Posterior vena cava (tissue), 2 donors: ENCODE results near the gene PON3. TPM values are rescaled to one million over a fixed set of nuclear protein-coding genes. Genes with fewer than 3 reads are reported as not detected.

Experiments
- DNase-seq: peaks from one replicate; pipeline ENCODE4 v3.0.0-alpha.2; 2020; ENCODE audit warnings: low spot score
- intact Hi-C, 2 donors: fragments of 100-400 bp; cut with DNase I; formaldehyde crosslinking; loops; one replicate each; pipeline versions ENCODE4 v1.14.1 to v1.14.2; 2022 to 2023
- total RNA-seq, 2 donors: library from RNA; stranded (reverse); fragmentation: NEBNext Ultra II Directional; extraction: Animal tissue kit (Norgen Biotek cat#: 25700); gene quantifications; one replicate each; pipeline ENCODE4 v1.2.1, GENCODE V29; 2021
- donor health status: DM: yes; HTN: yes; CAD: no.
- donor health status: DM: yes; HTN: yes; CAD: no.

The PON3 gene
- total RNA-seq, 2 donors from 2014 or later, result 0.74 to 0.90 TPM

DNA sequence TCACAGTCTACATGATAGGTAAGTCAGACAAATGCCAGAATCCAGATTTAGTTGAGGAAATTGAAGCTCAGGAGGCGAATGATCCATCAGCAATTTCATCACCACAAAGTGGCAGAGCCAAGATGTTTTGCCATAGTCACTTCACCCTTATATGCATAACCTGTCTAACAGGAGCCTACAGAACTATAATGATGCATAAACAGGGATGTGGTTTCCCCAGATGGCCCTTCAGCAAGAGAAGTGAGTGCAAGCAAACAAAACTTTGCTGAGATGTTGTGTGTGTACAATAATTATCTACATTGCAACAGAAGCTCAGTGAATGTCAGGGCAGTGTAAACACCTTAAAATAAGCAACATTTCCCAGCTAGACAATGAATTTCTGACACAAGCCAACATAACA is 28.6 kb downstream of the PON3 start:
- intact Hi-C loops, result no loop called here
- DNase-seq, result no peak

DNA sequence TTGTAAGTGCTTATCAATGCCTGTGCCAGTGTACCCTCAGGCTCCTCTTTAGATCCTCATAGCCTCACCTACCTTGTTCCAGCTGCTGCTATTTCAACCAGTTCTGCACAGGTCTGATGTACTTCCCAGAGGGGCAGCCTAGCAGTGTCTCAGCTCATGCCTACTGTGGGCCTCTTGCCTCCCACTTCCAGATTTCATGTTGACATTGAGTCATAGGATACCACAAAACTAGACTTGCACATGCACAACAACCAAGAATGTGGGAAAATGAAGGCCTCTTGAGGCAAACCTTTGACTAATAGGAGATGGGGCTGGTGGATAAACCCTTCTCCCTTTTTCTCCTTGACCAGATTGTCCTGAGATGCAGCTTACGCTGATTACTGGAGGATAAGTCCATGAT is 31.0 kb downstream of the PON3 start:
- intact Hi-C loops, result no loop called here
- no peak for DNase-seq

DNA sequence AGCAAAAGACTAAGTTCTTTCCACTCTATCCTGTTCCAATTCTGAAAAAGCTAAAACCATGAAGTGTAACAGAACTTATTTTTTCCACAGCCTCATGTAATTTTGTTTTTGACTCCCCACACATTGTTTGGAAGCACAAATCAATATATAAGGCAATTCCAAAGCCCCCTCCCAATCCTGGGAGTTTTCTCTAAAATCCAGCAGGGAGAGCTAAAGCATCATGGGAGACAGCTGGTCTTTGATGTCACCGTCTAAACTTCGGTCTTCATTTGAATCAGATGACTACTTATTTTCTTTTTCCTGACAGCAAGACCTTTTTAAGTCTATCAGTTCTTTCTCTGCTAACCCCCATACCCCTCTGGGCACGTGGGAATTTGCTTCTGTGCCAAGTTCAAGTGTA is 38.6 kb downstream of the PON3 start:
- intact Hi-C loops, result no loop called here
- no peak for DNase-seq

DNA sequence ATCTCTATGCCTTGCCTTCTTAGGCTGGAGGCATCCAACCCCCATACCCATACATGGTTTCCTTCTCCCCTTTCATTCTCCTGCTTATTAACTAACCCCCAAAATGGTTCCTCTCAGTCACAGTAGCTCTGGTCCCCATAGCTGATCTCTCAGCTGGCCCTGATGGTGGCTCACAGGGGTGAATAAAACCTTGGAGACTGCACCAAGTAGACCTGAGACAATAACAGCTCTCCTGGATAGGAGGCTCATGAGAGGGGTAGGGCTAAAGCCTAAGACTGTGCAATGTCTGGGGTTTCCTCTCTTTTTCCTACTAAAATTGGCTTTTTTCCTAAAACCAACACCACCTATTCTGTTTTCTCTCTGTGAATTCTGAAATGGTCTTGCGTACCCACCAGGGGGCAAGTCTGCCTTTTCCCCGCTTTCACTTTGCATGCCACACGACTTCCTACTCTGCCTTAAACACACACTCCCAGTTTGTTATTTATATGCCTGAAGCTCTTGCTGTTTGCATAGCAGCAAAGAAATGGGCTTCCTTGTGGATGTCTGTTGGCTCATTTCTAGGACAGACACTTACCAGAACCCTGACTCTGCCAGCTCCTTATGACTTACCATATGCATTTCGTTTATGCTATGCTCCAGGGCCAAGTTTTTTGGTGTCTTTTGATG is 53.4 kb downstream of the PON3 start:
- intact Hi-C loops, result loop anchor here in 1 of 2 donors (2.0 kb wide), 1 partner anchor 36 kb away; no protein-coding TSS in a partner anchor
- DNase-seq, result no peak

- no peak for DNase-seq
- intact Hi-C loops, result loop anchor here in 1 of 2 donors (2.0 kb wide), 1 partner anchor 35 kb away; no protein-coding TSS in a partner anchor
These were observed 54.1 kb downstream of the PON3 start for GRCh38 chr7:95342029-95342428.

- intact Hi-C loops, result no loop called here
- DNase-seq, result no peak
These were observed 55.7 kb downstream of the PON3 start for GRCh38 chr7:95340491-95340890.

- no peak for DNase-seq
- intact Hi-C loops, result no loop called here
These were observed 57.3 kb downstream of the PON3 start for GRCh38 chr7:95338832-95339231.

GRCh38 chr7:95335093-95335492 is 61.1 kb downstream of the PON3 start:
- intact Hi-C loops, result no loop called here
- DNase-seq, result no peak

DNA sequence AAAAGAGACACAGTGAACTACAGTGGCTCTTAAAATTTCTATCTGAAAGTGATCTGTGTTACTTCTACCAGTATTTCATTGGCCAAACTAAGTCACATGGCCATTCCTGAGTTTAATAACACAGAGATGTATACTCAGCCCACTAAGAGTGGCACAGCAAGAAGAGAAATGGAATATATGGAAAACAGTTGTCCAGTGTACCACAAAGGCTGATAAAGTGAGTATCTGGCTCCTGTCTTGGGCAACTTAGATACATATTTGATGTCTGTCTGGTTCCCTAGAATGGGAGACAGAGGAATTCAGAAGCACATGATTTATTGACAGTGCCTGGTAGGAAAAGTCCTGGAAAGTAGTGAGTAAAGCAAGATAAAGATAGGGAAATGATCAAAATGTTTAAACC is 61.7 kb downstream of the PON3 start:
- DNase-seq, result no peak
- intact Hi-C loops, result no loop called here

- intact Hi-C loops, result no loop called here
- DNase-seq, result no peak
These were observed 65.2 kb downstream of the PON3 start for GRCh38 chr7:95330961-95331337.

- intact Hi-C loops, result no loop called here
- DNase-seq, result no peak
These were observed 65.8 kb downstream of the PON3 start for GRCh38 chr7:95330204-95330960.

DNA sequence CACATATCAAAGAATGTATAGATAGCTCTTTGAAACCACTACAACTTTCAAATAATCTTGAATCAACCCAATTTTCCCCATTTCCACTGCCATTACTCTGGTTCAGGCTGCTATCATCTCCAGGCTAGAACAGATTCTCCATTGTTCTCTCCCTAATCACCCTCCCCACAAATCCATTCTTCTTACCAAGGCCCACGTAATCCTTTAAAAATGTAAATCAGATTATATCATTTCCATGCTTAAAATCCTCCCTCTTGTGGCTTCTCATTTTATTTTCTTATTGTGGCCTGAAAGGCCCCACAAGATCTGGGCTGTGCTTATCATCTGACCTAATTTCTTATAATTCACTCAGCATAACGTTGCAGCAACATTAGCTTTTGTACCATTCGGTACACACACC is 68.8 kb downstream of the PON3 start:
- intact Hi-C loops, result no loop called here
- DNase-seq, result no peak

DNA sequence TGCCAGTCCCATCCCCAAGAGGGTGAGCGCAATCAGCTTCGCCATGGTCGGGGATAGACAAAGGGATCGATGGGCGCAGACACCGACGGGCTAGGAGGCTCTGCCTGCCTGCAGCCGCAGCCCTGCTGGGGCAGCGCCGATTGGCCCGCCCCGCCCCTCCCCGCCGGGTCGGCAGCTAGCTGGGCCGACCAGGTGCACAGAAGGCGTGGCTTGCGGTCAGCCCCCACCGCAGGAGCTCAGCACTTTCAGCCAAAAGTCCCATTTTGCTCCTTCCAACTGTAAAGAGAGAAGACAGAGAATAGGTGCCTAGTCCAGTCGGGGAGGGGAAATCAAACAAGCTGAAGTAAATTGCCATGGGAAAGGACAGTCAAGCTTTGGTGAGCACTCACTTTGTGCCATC is 71.7 kb downstream of the PON3 start, which contains the start of gene PON1:
TSS of gene PON1 (minus strand) at position 102 of the 400 bp plus-strand sequence. CDS start at position 45, 57 bp downstream.
- DNase-seq, result no peak
- intact Hi-C loops, result no loop called here

DNA sequence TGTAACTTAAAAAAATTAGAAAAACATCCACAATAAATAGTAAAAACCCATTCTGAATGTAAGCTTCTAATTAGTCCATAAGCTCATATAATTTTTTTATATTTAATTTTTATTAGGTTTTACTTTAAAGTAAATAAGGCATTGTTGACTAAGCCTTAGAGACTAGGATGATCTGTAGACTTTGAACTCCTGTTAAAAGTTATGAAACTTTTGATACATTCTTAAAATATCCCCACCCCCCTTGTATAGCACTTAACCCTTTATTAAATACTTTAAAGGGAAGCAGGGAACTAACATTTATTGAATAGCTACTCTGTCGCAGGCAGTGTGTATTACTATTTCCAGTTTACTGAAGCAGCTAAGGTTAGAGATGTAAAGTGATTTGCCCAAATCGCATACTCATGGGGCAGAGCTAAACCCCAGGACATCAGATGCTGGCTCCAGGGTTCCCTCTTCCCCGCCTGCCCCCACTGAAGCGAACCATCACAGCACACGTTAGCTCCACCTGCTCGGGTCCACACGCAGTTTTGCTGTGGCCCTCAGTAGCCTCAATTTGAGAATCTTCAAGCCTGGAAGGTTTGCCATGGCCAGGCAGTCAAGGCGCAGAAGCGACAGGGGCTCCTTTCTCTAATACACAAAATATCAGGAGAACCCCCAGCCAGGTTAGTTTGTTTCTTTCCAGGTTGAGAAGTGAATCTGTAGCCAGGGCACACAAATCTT is 72.6 kb downstream of the PON3 start:
- DNase-seq, result no peak
- intact Hi-C loops, result no loop called here

DNA sequence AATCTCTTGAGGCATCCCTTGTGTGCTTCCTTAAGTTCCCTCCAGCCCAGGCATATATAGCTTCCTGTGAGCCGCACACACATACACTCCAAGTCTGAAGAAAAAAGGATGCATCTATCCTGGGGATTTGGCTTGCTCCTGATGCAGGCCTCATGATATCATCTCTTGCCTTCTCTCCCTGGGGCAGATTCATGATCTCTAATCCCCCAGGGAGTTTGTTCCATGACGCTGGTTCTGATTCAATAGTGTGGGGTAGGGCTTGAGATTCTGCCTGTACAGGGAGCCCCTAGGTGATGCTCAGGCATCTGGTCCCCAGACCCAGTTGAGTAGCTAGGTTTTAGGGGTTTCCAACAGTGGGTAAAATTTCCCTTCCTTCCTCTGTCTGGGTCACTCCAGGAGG is 73.3 kb downstream of the PON3 start:
- no peak for DNase-seq
- intact Hi-C loops, result no loop called here

- no peak for DNase-seq
- intact Hi-C loops, result no loop called here
These were observed 73.8 kb downstream of the PON3 start for GRCh38 chr7:95322396-95322795.

GRCh38 chr7:95321720-95322119 is 74.5 kb downstream of the PON3 start:
- intact Hi-C loops, result no loop called here
- DNase-seq, result no peak

DNA sequence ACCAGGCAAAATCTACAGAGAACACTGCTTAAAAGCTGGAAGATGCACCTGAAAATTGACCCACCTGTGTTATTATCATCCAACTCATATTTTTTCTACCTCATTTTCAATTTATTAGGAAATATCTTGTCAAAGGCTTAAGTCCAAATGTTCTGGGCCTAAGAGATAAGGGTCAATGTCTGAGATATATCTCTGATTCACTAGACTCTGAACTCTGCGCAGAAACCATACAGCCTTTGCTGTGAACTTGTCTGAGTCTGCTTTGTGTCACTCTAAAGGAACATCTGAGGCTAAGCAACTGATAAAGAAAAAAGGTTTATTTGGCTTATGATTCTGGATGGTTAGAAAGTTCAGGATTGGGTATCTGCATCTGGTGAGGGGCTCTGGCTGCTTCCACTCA is 75.5 kb downstream of the PON3 start:
- no peak for DNase-seq
- intact Hi-C loops, result no loop called here

- intact Hi-C loops, result no loop called here
- DNase-seq, result no peak
These were observed 76.6 kb downstream of the PON3 start for GRCh38 chr7:95319570-95319969.

GRCh38 chr7:95318501-95319100 is 77.6 kb downstream of the PON3 start:
- intact Hi-C loops, result no loop called here
- no peak for DNase-seq
